ENCODE results near the gene CDKAL1. TPM values are rescaled to one million over a fixed set of nuclear protein-coding genes. Genes with fewer than 3 reads are reported as not detected.
A peak's percentile ranks its signal among the peaks of the same experiment; 100 is the strongest.

Gene CDKAL1
- total and polyA plus RNA-seq, 2 donors from 2014 or later = 4.6 to 20.2 TPM

GRCh38 chr6:20907486-20908071 lies 373.3 kb downstream of the CDKAL1 start:
- Histone ChIP-seq H3K36me3 (ENCODE audit: control insufficient read depth in 2 of 3, insufficient read depth in 3 of 3, low read length in 3 of 3) (no peaks in the 10 kb centered on the region), H3K4me1 (ENCODE audit: control insufficient read depth in 2 of 3, insufficient read depth in 2 of 3, low read depth in 1 of 3, low read length in 3 of 3) (no peaks in the 10 kb centered on the region), H3K27ac (ENCODE audit: low read depth in 2 of 2, low read length in 2 of 2) (no peak overlapping the region), H3K9me3 (ENCODE audit: control insufficient read depth in 2 of 3, insufficient read depth in 1 of 3, low read length in 3 of 3) (no peaks in the 10 kb centered on the region), H3K9ac (ENCODE audit: low read length in 3 of 3) (no peak overlapping the region), H3K4me3 (ENCODE audit: low read length in 3 of 3) (no peak overlapping the region), H3K27me3 (ENCODE audit: control insufficient read depth, insufficient read depth, low read length) (no peaks in the 10 kb centered on the region)
- TF ChIP-seq CTCF (IDR thresholded peaks at IDR 0.05; ENCODE audit: borderline replicate concordance, extremely low read depth, insufficient read depth) = no peak
- intact Hi-C loops (cut with DNase I) = no loop called here
- peak in 1 of 5 donors; percentile 54 for DNase-seq
- no peak for FAIRE-seq

GRCh38 chr6:20909621-20910020 lies 375.4 kb downstream of the CDKAL1 start:
- Histone ChIP-seq H3K4me3 (ENCODE audit: low read length in 3 of 3) (no peak overlapping the region), H3K27ac (ENCODE audit: low read depth in 2 of 2, low read length in 2 of 2) (no peak overlapping the region), H3K9me3 (ENCODE audit: control insufficient read depth in 2 of 3, insufficient read depth in 1 of 3, low read length in 3 of 3) (peaks cover 0 to 2% (median 0%) of the 10 kb centered on the region in 3 donors), H3K4me1 (ENCODE audit: control insufficient read depth in 2 of 3, insufficient read depth in 2 of 3, low read depth in 1 of 3, low read length in 3 of 3) (no peaks in the 10 kb centered on the region), H3K9ac (ENCODE audit: low read length in 3 of 3) (no peak overlapping the region), H3K36me3 (ENCODE audit: control insufficient read depth in 2 of 3, insufficient read depth in 3 of 3, low read length in 3 of 3) (no peaks in the 10 kb centered on the region), H3K27me3 (ENCODE audit: control insufficient read depth, insufficient read depth, low read length) (no peaks in the 10 kb centered on the region)
- intact Hi-C loops (cut with DNase I) = no loop called here
- DNase-seq (no peak), FAIRE-seq (no peak)
- TF ChIP-seq CTCF (IDR thresholded peaks at IDR 0.05; ENCODE audit: borderline replicate concordance, extremely low read depth, insufficient read depth) = no peak

DNA sequence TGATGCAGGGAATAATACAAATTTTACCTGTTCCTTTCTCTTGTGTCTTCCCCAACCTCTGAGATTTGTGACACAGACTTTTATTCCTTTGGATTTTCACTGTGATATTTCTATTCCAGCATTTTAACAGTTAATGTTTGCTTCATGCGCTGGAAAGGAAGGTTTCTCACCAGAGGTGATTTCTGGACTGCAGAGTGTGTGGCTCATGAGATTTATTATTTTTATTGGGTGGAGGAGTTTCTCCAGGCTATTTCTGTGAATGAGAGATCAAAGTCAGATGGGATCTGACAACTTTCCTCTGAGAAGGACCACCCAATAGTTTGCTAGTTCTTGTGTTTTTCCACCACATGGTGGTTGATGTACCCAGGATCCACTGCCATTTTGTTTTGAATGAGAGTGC lies 377.5 kb downstream of the CDKAL1 start:
- H3K9me3 ChIP-seq (ENCODE audit: control insufficient read depth in 2 of 3, insufficient read depth in 1 of 3, low read length in 3 of 3) = peaks cover 0 to 12% (median 2%) of the 10 kb centered on the region in 3 donors
- FAIRE-seq (no peak), DNase-seq (peak in 2 of 5 donors; percentile 70 to 73)
- H3K4me3 ChIP-seq (ENCODE audit: low read length in 3 of 3) = no peak overlapping the region
- H3K36me3 ChIP-seq (ENCODE audit: control insufficient read depth in 2 of 3, insufficient read depth in 3 of 3, low read length in 3 of 3) = no peaks in the 10 kb centered on the region
- intact Hi-C loops (cut with DNase I) = no loop called here
- no peak overlapping the region for H3K9ac ChIP-seq (ENCODE audit: low read length in 3 of 3)
- H3K4me1 ChIP-seq (ENCODE audit: control insufficient read depth in 2 of 3, insufficient read depth in 2 of 3, low read depth in 1 of 3, low read length in 3 of 3) = no peaks in the 10 kb centered on the region
- no peak overlapping the region for H3K27ac ChIP-seq (ENCODE audit: low read depth in 2 of 2, low read length in 2 of 2)
- H3K27me3 ChIP-seq (ENCODE audit: control insufficient read depth, insufficient read depth, low read length) = no peaks in the 10 kb centered on the region
- TF ChIP-seq CTCF (IDR thresholded peaks at IDR 0.05; ENCODE audit: borderline replicate concordance, extremely low read depth, insufficient read depth) = no peak

GRCh38 chr6:20915156-20915555 lies 380.9 kb downstream of the CDKAL1 start:
- DNase-seq (no peak), FAIRE-seq (no peak)
- no peak for TF ChIP-seq CTCF (IDR thresholded peaks at IDR 0.05; ENCODE audit: borderline replicate concordance, extremely low read depth, insufficient read depth)
- Histone ChIP-seq H3K9ac (ENCODE audit: low read length in 3 of 3) (no peak overlapping the region), H3K4me3 (ENCODE audit: low read length in 3 of 3) (no peak overlapping the region), H3K36me3 (ENCODE audit: control insufficient read depth in 2 of 3, insufficient read depth in 3 of 3, low read length in 3 of 3) (no peaks in the 10 kb centered on the region), H3K4me1 (ENCODE audit: control insufficient read depth in 2 of 3, insufficient read depth in 2 of 3, low read depth in 1 of 3, low read length in 3 of 3) (no peaks in the 10 kb centered on the region), H3K9me3 (ENCODE audit: control insufficient read depth in 2 of 3, insufficient read depth in 1 of 3, low read length in 3 of 3) (peaks cover 0 to 12% (median 2%) of the 10 kb centered on the region in 3 donors), H3K27ac (ENCODE audit: low read depth in 2 of 2, low read length in 2 of 2) (no peak overlapping the region), H3K27me3 (ENCODE audit: control insufficient read depth, insufficient read depth, low read length) (no peaks in the 10 kb centered on the region)
- intact Hi-C loops (cut with DNase I) = no loop called here

Measured in kidney (tissue), 14 donors.